PC-9 (cell line): Measurements from ENCODE around the gene KRTAP3-3. TPM values are rescaled to one million over a fixed set of nuclear protein-coding genes. Genes with fewer than 3 reads are reported as not detected.

Experiments
- BruUV-seq: library from RNA; stranded (reverse); fragments of 400-500 nt; replicated peaks from 2 replicates; lab custom pipeline; 2021; lab: Mats Ljungman, UMichigan
- CTCF ChIA-PET: fragments of 300-600 bp; sonication (Branson Sonifier 250); formaldehyde crosslinking; loops from one replicate; lab custom pipeline; 2022; ENCODE audit warnings: antibody characterized with exemption; lab: Charles Lee
- POLR2A ChIA-PET: fragments of 300-600 bp; sonication (Branson Sonifier 250); formaldehyde crosslinking; loops from one replicate; lab custom pipeline; 2022; ENCODE audit warnings: antibody characterized with exemption; ENCODE audit not compliant: unreplicated experiment; lab: Charles Lee
- DNase-seq, 2 experiments: peaks; one replicate each; pipeline versions ENCODE4 v3.0.0 to v3.0.0-alpha.2; 2015 to 2022; ENCODE audit warnings: mixed read lengths in 1 of 2
- H2AFZ ChIP-seq: fragments of 200-600 bp; sonication (generic); 2 replicates; pipeline ENCODE4 v1.8.1; 2017; ENCODE audit warnings: antibody characterized with exemption
- H3F3A ChIP-seq: fragments of 200-600 bp; sonication (generic); 2 replicates; pipeline ENCODE4 v1.8.1; 2017; ENCODE audit warnings: antibody characterized with exemption, mild to moderate bottlenecking, low read depth; ENCODE audit not compliant: insufficient read depth
- H3K27ac ChIP-seq: fragments of 200-600 bp; sonication (generic); 2 replicates; pipeline ENCODE4 v1.6.1; 2016; ENCODE audit warnings: mixed run types
- H3K27me3 ChIP-seq: fragments of 200-600 bp; sonication (generic); 2 replicates; pipeline ENCODE4 v1.6.1; 2016; ENCODE audit warnings: low read depth, mixed run types; ENCODE audit not compliant: insufficient read depth
- H3K36me3 ChIP-seq: fragments of 200-600 bp; sonication (generic); 2 replicates; pipeline ENCODE4 v1.6.1; 2016; ENCODE audit warnings: low read depth, mixed run types
- H3K4me1 ChIP-seq: fragments of 200-600 bp; sonication (generic); replicated peaks from 2 replicates; pipeline ENCODE4 v1.6.1; 2016; ENCODE audit warnings: mixed run types; ENCODE audit not compliant: insufficient read depth
- H3K4me2 ChIP-seq: fragments of 200-600 bp; sonication (generic); 2 replicates; pipeline ENCODE4 v1.6.1; 2017; ENCODE audit warnings: mixed run types
- H3K4me3 ChIP-seq: fragments of 200-600 bp; sonication (generic); 2 replicates; pipeline ENCODE4 v1.6.1; 2016; ENCODE audit warnings: mixed run types
- H3K79me2 ChIP-seq: fragments of 200-600 bp; sonication (generic); 2 replicates; pipeline ENCODE4 v1.6.1; 2017; ENCODE audit warnings: low read depth, mixed run types
- H3K9me2 ChIP-seq: fragments of 200-600 bp; sonication (generic); 2 replicates; pipeline ENCODE4 v1.8.1; 2017; ENCODE audit warnings: mild to moderate bottlenecking; ENCODE audit not compliant: insufficient read depth
- H3K9me3 ChIP-seq: fragments of 200-600 bp; sonication (generic); 2 replicates; pipeline ENCODE4 v1.8.1; 2016; ENCODE audit warnings: low read depth; ENCODE audit not compliant: insufficient read depth
- H4K20me1 ChIP-seq: fragments of 200-600 bp; sonication (generic); 2 replicates; pipeline ENCODE4 v1.8.1; 2017; ENCODE audit not compliant: insufficient read depth
- EZH2 ChIP-seq: fragments of 200-600 bp; sonication (generic); IDR thresholded peaks from 2 replicates; pipeline ENCODE4 v1.8.0; 2017; ENCODE audit warnings: antibody characterized with exemption, low read depth
- intact Hi-C: fragments of 100-400 bp; cut with micrococcal nuclease; formaldehyde crosslinking; loops from one replicate; pipeline ENCODE4 v1.10.0; 2022; ENCODE audit not compliant: unreplicated experiment
- total RNA-seq: library from RNA; stranded (reverse); gene quantifications from 2 replicates; pipeline ENCODE4 v1.2.3, GENCODE V29; 2021
- TF ChIP-seq, protein P1 (sequence below): fragments of 200-600 bp; sonication (generic); conservative IDR thresholded peaks from 2 replicates; pipeline ENCODE4 v1.6.1; 2017; ENCODE audit warnings: mixed run types, antibody characterized with exemption, mild to moderate bottlenecking, moderate library complexity

KRTAP3-3 gene
- total RNA-seq, 1 experiment from 2014 or later = not detected

DNA sequence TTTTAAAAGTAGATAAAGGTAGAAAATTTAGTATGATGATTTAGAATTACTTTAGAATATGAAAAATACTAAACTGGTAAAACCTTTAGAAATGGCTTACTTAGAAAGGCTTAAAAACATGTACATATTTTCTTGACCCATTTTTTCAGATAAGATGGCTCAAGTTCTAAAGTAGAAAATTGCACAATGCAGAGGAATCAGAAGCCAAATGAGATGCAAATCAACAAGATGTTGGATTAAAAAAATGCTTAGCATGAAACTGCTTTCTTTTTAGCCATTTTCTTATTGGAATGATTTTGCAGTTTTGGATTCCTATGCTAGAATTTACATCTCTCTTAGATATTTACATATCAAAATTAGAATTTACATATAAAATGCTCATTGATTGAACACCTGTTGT, 16.5 kb upstream of the KRTAP3-3 start:
- CTCF ChIA-PET = no interaction called here
- TF ChIP-seq, protein P1, sequence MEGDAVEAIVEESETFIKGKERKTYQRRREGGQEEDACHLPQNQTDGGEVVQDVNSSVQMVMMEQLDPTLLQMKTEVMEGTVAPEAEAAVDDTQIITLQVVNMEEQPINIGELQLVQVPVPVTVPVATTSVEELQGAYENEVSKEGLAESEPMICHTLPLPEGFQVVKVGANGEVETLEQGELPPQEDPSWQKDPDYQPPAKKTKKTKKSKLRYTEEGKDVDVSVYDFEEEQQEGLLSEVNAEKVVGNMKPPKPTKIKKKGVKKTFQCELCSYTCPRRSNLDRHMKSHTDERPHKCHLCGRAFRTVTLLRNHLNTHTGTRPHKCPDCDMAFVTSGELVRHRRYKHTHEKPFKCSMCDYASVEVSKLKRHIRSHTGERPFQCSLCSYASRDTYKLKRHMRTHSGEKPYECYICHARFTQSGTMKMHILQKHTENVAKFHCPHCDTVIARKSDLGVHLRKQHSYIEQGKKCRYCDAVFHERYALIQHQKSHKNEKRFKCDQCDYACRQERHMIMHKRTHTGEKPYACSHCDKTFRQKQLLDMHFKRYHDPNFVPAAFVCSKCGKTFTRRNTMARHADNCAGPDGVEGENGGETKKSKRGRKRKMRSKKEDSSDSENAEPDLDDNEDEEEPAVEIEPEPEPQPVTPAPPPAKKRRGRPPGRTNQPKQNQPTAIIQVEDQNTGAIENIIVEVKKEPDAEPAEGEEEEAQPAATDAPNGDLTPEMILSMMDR = no peak
- TF ChIP-seq EZH2 = no peak

DNA sequence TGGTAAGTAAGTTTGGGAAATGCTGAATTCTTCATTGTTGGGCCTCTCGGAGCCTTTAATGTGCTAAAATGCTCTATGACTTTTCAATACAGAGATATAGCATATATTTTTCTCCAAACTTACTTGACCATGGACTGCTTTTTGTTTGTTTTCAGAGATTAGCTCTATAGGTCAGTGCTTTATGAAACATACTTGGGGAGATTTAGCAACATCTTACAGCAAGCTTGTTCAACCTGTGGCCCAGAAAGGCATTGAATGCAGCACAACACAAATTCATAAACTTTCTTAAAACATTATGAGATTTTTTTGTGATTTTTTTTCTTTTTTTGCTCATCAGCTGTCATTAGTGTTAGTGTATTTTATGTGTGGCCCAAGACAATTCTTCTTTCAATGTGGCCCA, 16.0 kb upstream of the KRTAP3-3 start:
- no TSS peak for BruUV-seq
- H4K20me1 ChIP-seq = no peaks in the 10 kb centered on the region
- no peaks in the 10 kb centered on the region for H3K9me2 ChIP-seq
- H3K36me3 ChIP-seq = no peaks in the 10 kb centered on the region
- H3F3A ChIP-seq = peaks cover 44% of the 10 kb centered on the region
- H3K4me1 ChIP-seq = peaks cover 63% of the 10 kb centered on the region
- no peaks in the 10 kb centered on the region for H3K27me3 ChIP-seq
- no peak overlapping the region for H2AFZ ChIP-seq
- intact Hi-C loops = no loop called here
- no peak overlapping the region for H3K4me3 ChIP-seq
- TF ChIP-seq, protein P1 = no peak
- TF ChIP-seq EZH2 = no peak
- no peaks in the 10 kb centered on the region for H3K79me2 ChIP-seq
- no peak for DNase-seq
- POLR2A ChIA-PET = interaction anchor here (0.6 to 1.0 kb wide), 4 partner anchors 48 to 484 kb away, joined by 3 to 10 read pairs (median 6); no protein-coding TSS in a partner anchor
- CTCF ChIA-PET = no interaction called here
- peak overlapping the region; percentile 59 for H3K27ac ChIP-seq
- H3K4me2 ChIP-seq = peak overlapping the region; percentile 34
- no peaks in the 10 kb centered on the region; the same call in 1 of the 2 replicates for H3K9me3 ChIP-seq

More for the DNA sequence above, 16.5 kb upstream of the KRTAP3-3 start:
- H3K9me2 ChIP-seq = no peaks in the 10 kb centered on the region
- no peaks in the 10 kb centered on the region for H4K20me1 ChIP-seq
- peak overlapping the region; percentile 34 for H3K4me2 ChIP-seq
- no peaks in the 10 kb centered on the region for H3K27me3 ChIP-seq
- intact Hi-C loops = no loop called here
- H3K4me1 ChIP-seq = peaks cover 68% of the 10 kb centered on the region
- peaks cover 44% of the 10 kb centered on the region for H3F3A ChIP-seq
- no peak overlapping the region for H3K4me3 ChIP-seq
- POLR2A ChIA-PET = interaction anchor here (0.7 kb wide), 1 partner anchor 75 kb away, joined by 3 read pairs; no protein-coding TSS in a partner anchor
- H2AFZ ChIP-seq = no peak overlapping the region
- no TSS peak for BruUV-seq
- H3K27ac ChIP-seq = peak overlapping the region; percentile 59
- no peaks in the 10 kb centered on the region for H3K36me3 ChIP-seq
- no peaks in the 10 kb centered on the region; the same call in 1 of the 2 replicates for H3K9me3 ChIP-seq
- H3K79me2 ChIP-seq = no peaks in the 10 kb centered on the region
- DNase-seq = no peak

DNA sequence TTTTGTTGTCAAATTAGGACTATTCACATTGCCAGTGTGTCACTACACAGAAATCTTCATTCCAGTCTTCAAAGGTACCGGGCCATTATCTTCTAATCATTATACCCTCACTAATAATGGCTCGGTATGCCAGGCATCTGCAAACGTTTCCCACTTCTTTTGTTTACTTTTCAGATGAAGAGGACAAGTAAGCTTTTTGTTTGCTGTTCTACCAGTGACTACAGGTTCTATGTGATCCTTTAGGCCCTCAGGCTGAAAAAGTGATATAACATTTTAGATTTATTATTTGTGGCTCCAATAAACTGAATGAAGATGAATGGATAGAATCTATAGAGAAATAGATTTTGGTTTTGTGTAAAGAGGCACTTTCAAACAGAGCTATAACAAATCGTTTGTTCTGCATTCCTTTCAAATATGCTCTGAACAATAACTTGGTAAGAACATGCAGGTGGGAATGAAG, 15.4 kb upstream of the KRTAP3-3 start:
- ChIA-PET POLR2A (interaction anchor here (0.6 to 1.0 kb wide), 3 partner anchors 47 to 485 kb away, joined by 3 to 10 read pairs (median 8); no protein-coding TSS in a partner anchor), CTCF (no interaction called here)
- Histone ChIP-seq H4K20me1 (no peaks in the 10 kb centered on the region), H3K36me3 (no peaks in the 10 kb centered on the region), H3K4me3 (no peak overlapping the region), H3F3A (peaks cover 44% of the 10 kb centered on the region), H3K27ac (peak overlapping the region; percentile 59), H3K27me3 (no peaks in the 10 kb centered on the region), H3K9me2 (no peaks in the 10 kb centered on the region), H3K4me1 (peaks cover 57% of the 10 kb centered on the region), H3K4me2 (peak overlapping the region; percentile 34), H3K79me2 (no peaks in the 10 kb centered on the region), H2AFZ (no peak overlapping the region), H3K9me3 (no peaks in the 10 kb centered on the region; the same call in 1 of the 2 replicates)
- peak; percentile 12 to 96 for DNase-seq
- no TSS peak for BruUV-seq
- intact Hi-C loops = no loop called here
- TF ChIP-seq EZH2 = no peak
- TF ChIP-seq, protein P1 = no peak
